WTC11 (cell line): ENCODE measurements around the gene LAMP1.

Source experiments
- ATF6 ChIP-seq: sonication (generic); formaldehyde crosslinking; IDR thresholded peaks from 2 replicates; pipeline ENCODE4 v1.8.1; 2023; ENCODE audit warnings: mild to moderate bottlenecking, missing genetic modification reagents
- CREB1 ChIP-seq: sonication (generic); formaldehyde crosslinking; IDR thresholded peaks from 2 replicates; pipeline ENCODE4 v1.8.0; 2023; ENCODE audit warnings: mild to moderate bottlenecking, missing genetic modification reagents
- CREM ChIP-seq: sonication (generic); formaldehyde crosslinking; IDR thresholded peaks from 2 replicates; pipeline ENCODE4 v1.8.1; 2022; ENCODE audit warnings: mild to moderate bottlenecking, missing genetic modification reagents, moderate library complexity
- CTCF ChIP-seq: fragments of 200-600 bp; IDR thresholded peaks from 2 replicates; pipeline ENCODE4 v1.8.0; 2022; ENCODE audit warnings: antibody characterized with exemption
- GABPB1 ChIP-seq: sonication (generic); formaldehyde crosslinking; IDR thresholded peaks from 2 replicates; pipeline ENCODE4 v1.8.1; 2023; ENCODE audit warnings: mild to moderate bottlenecking, missing genetic modification reagents
- HMGA2 ChIP-seq: fragments of 250-450 bp; sonication (Bioruptor Pico); IDR thresholded peaks from 2 replicates; pipeline ENCODE4 v1.4.0; 2021; ENCODE audit warnings: mild to moderate bottlenecking, moderate library complexity
- MAX ChIP-seq: sonication (generic); formaldehyde crosslinking; IDR thresholded peaks from 2 replicates; pipeline ENCODE4 v1.8.0; 2022; ENCODE audit warnings: mild to moderate bottlenecking, missing genetic modification reagents
- MLX ChIP-seq: sonication (generic); formaldehyde crosslinking; IDR thresholded peaks from 2 replicates; pipeline ENCODE4 v1.8.1; 2023; ENCODE audit warnings: mild to moderate bottlenecking, missing genetic modification reagents, moderate library complexity
- NR2C2 ChIP-seq: sonication (generic); formaldehyde crosslinking; IDR thresholded peaks from 2 replicates; pipeline ENCODE4 v1.8.0; 2022; ENCODE audit warnings: mild to moderate bottlenecking, missing genetic modification reagents
- PRDM15 ChIP-seq: sonication (generic); formaldehyde crosslinking; IDR thresholded peaks from 2 replicates; pipeline ENCODE4 v1.8.0; 2022; ENCODE audit warnings: missing genetic modification reagents
- TCF7 ChIP-seq: sonication (generic); formaldehyde crosslinking; IDR thresholded peaks from 2 replicates; pipeline ENCODE4 v1.8.0; 2022; ENCODE audit warnings: mild to moderate bottlenecking, low read depth, missing genetic modification reagents, moderate library complexity

- TF ChIP-seq CTCF (no peak), CREM (no peak), CREB1 (CRISPR knock-in tag) (no peak), TCF7 (CRISPR knock-in tag) (no peak), HMGA2 (no peak), GABPB1 (CRISPR knock-in tag) (no peak), NR2C2 (CRISPR knock-in tag) (no peak), ATF6 (CRISPR knock-in tag) (no peak), MAX (CRISPR knock-in tag) (no peak), MLX (CRISPR knock-in tag) (no peak), PRDM15 (CRISPR knock-in tag) (no peak)
These were observed 36.0 kb downstream of the LAMP1 start for GRCh38 chr13:113333076-113333475.
